HepG2 (cell line): ENCODE results near the gene DMGDH. TPM values are rescaled to one million over a fixed set of nuclear protein-coding genes. Genes with fewer than 3 reads are reported as not detected.

Experiments used
- ATAC-seq: fragments of 200-7000 bp; cut with Tn5 transposase; 3 replicates; pipeline ENCODE4 v1.9.1; 2020; ENCODE audit warnings: mild to moderate bottlenecking, moderate library complexity
- BruUV-seq: library from RNA; stranded (reverse); fragments of 400-500 nt; replicated peaks from 2 replicates; lab custom pipeline; 2021; lab: Mats Ljungman, UMichigan
- CTCF ChIA-PET: fragments of 300-600 bp; formaldehyde crosslinking; extraction: SDS; loops from one replicate; lab custom pipeline; 2021; ENCODE audit warnings: low total read pairs, inconsistent platforms, low intra/inter-chr PET ratio; lab: Yijun Ruan, JAX
- POLR2A ChIA-PET: fragments of 350-600 bp; sonication (Branson Sonifier 250); formaldehyde crosslinking; loops from one replicate; lab custom pipeline; 2020; ENCODE audit warnings: antibody characterized with exemption, inconsistent platforms; lab: Yijun Ruan, JAX
- DNase-seq: peaks from one replicate; pipeline ENCODE4 v3.0.0-alpha.2; 2015; ENCODE audit warnings: low spot score
- FAIRE-seq: peaks from 3 replicates; lab custom pipeline; 2011; peaks lifted over from hg19 to GRCh38; lab: Jason Lieb, UNC
- H2AFZ ChIP-seq: one replicate; pipeline ENCODE4 v1.6.1; 2011; ENCODE audit warnings: low read length, inconsistent platforms
- H3K27ac ChIP-seq: fragments of 300-600 bp; 3 replicates; pipeline ENCODE4 v1.8.0; 2011; ENCODE audit warnings: mixed run types, mild to moderate bottlenecking, mixed read lengths, low read length, inconsistent platforms; ENCODE audit not compliant: insufficient read depth; ENCODE audit errors: extremely low read length
- H3K27me3 ChIP-seq, 2 experiments: fragments of 200-600 bp in 1 of 2; 2 replicates in 1 of 2; 3 replicates in 1 of 2; pipeline versions ENCODE4 v1.6.0 to v1.8.0; 2011; ENCODE audit warnings: low read length in 2 of 2, mild to moderate bottlenecking in 2 of 2, moderate library complexity in 2 of 2, inconsistent platforms in 1 of 2; ENCODE audit not compliant: insufficient read depth in 2 of 2, control insufficient read depth in 1 of 2
- H3K36me3 ChIP-seq, 2 experiments: fragments of 200-600 bp in 1 of 2; replicated peaks in 1 of 2; 2 replicates in 1 of 2; 3 replicates in 1 of 2; pipeline versions ENCODE4 v1.5.1 to v1.8.0; 2011; ENCODE audit warnings: low read length in 2 of 2, inconsistent platforms in 1 of 2; ENCODE audit not compliant: insufficient read depth in 2 of 2, control insufficient read depth in 1 of 2
- H3K4me1 ChIP-seq: 2 replicates; pipeline ENCODE4 v1.5.1; 2012; ENCODE audit warnings: low read length, inconsistent platforms; ENCODE audit not compliant: insufficient read depth
- H3K4me2 ChIP-seq: 2 replicates; pipeline ENCODE4 v1.6.0; 2011; ENCODE audit warnings: low read depth, low read length, inconsistent platforms
- H3K4me3 ChIP-seq, 3 experiments: fragments of 200-600 bp in 1 of 3; sonication (generic), shearing (Covaris generic) in 1 of 3; replicated peaks in 1 of 3; 2 replicates each; pipeline ENCODE4 v1.5.1; 2011 to 2016; ENCODE audit warnings: low read length in 3 of 3, inconsistent platforms in 2 of 3, low read depth in 2 of 3, mild to moderate bottlenecking in 2 of 3, control low read depth in 1 of 3, mixed read lengths in 1 of 3; ENCODE audit not compliant: insufficient read depth in 1 of 3
- H3K79me2 ChIP-seq: one replicate; pipeline ENCODE4 v1.6.1; 2011; ENCODE audit warnings: low read length, inconsistent platforms; ENCODE audit not compliant: insufficient read depth
- H3K9ac ChIP-seq: 2 replicates; pipeline ENCODE4 v1.6.0; 2011; ENCODE audit warnings: mild to moderate bottlenecking, low read depth, low read length, inconsistent platforms; ENCODE audit not compliant: insufficient read depth
- H3K9me3 ChIP-seq: 2 replicates; pipeline ENCODE4 v1.5.1; 2012; ENCODE audit warnings: mild to moderate bottlenecking, low read length
- H4K20me1 ChIP-seq: 2 replicates; pipeline ENCODE4 v1.6.0; 2011; ENCODE audit warnings: inconsistent platforms, mild to moderate bottlenecking, low read length, moderate library complexity; ENCODE audit not compliant: insufficient read depth
- GMEB1 ChIP-seq: sonication (generic); formaldehyde crosslinking; IDR thresholded peaks from 2 replicates; pipeline ENCODE4 v1.5.1; 2020; ENCODE audit warnings: missing genetic modification reagents, mild to moderate bottlenecking, borderline replicate concordance
- MAFF ChIP-seq: IDR thresholded peaks from 2 replicates; pipeline ENCODE4 v1.6.1; 2011; ENCODE audit warnings: low read depth, low read length, improper control_type of control experiment
- MAFK ChIP-seq, 2 experiments: IDR thresholded peaks in 1 of 2; conservative IDR thresholded peaks in 1 of 2; 2 replicates each; pipeline ENCODE4 v1.6.1; 2011; ENCODE audit warnings: improper control_type of control experiment in 2 of 2, low read length in 2 of 2
- NR2F6 ChIP-seq, 2 experiments: IDR thresholded peaks; 2 replicates each; pipeline ENCODE4 v1.6.1; 2016; ENCODE audit warnings: antibody characterized with exemption in 1 of 2, mild to moderate bottlenecking in 1 of 2
- SKI ChIP-seq: fragments of 450-650 bp; IDR thresholded peaks from one replicate; pipeline ENCODE4 v1.6.1; 2018; ENCODE audit warnings: mild to moderate bottlenecking; ENCODE audit not compliant: partially characterized antibody
- SP1 ChIP-seq, 2 experiments: fragments of 450-650 bp in 1 of 2; sonication (generic) in 1 of 2; formaldehyde crosslinking in 1 of 2; IDR thresholded peaks; 2 replicates each; pipeline versions ENCODE4 v1.4.0 to v1.6.1; 2016 to 2020; ENCODE audit warnings: missing genetic modification reagents in 1 of 2
- ZNF264 ChIP-seq: sonication (generic); formaldehyde crosslinking; IDR thresholded peaks from 2 replicates; pipeline ENCODE4 v1.4.0; 2020; ENCODE audit warnings: missing genetic modification reagents
- ZNF629 ChIP-seq: sonication (generic); formaldehyde crosslinking; conservative IDR thresholded peaks from 2 replicates; pipeline ENCODE4 v1.5.0; 2020; ENCODE audit warnings: missing genetic modification reagents
- ZSCAN25 ChIP-seq: sonication (generic); formaldehyde crosslinking; IDR thresholded peaks from 2 replicates; pipeline ENCODE4 v1.8.0; 2022; ENCODE audit warnings: mild to moderate bottlenecking, missing genetic modification reagents
- WGBS: methylation state at CpG from one replicate; pipeline ENCODE4 v1.1.6; 2017; ENCODE audit warnings: low lambda C conversion rate; 5-methylcytosine and 5-hydroxymethylcytosine counted together
- in situ Hi-C: cut with HindIII; loops from 2 replicates; pipeline ENCODE4 v1.10.0; 2017; ENCODE audit warnings: low pct_unique_long_range_greater_than_20kb; ENCODE audit not compliant: extremely low pct_ligation_motif_present
- intact Hi-C: fragments of 100-400 bp; cut with micrococcal nuclease; formaldehyde crosslinking; loops from one replicate; pipeline ENCODE4 v1.10.0; 2022; ENCODE audit not compliant: unreplicated experiment
- polyA plus RNA-seq, 8 experiments: library from polyadenylated mRNA; depleted of rRNA in 3 of 8; stranded (reverse) in 7 of 8; unstranded in 1 of 8; fragments of >200 nt; fragmentation: Illumina TruSeq in 4 of 8; extraction: Trizol in 4 of 8; gene quantifications; 2 replicates each; pipeline versions ENCODE4 v1.2.1 to v1.2.3, GENCODE V29; 2011 to 2016; ENCODE audit warnings: low read depth in 4 of 8, missing spikeins in 1 of 8, mixed read lengths in 1 of 8; ENCODE audit not compliant: insufficient read depth in 1 of 8
- total RNA-seq, 5 experiments: library from RNA; depleted of rRNA; stranded (reverse); fragments of >200 nt; fragmentation: Illumina TruSeq; extraction: Trizol; gene quantifications; 2 replicates each; pipeline ENCODE4 v1.2.3, GENCODE V29; 2016; ENCODE audit warnings: low read depth in 1 of 5

DMGDH gene
- total and polyA plus RNA-seq, 2 of the 13 experiments (the other 11 are each of a cell fraction or from before 2014, with no cell fraction given), result 3.6 to 7.9 TPM

DNA sequence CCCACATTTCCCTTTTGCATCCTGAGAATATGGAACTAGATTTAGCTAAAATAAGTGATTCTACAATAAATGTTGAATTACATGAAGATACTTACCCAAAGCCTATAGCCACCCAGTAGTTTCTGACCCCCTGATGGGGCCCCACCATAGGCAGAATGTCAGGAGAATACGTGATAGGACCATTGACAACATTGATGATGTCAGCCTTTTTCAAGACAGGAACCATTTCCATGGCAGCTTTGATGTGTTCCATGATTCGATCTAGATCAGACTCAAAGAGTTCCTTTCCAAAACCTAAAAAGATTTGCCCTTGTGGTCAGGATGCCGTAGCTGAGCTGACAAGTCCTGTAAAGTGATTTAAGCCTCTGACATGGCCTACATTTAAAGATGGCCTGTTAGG lies 27.3 kb downstream of the DMGDH start:
- BruUV-seq, result no TSS peak
- POLR2A ChIA-PET, result no interaction called here
- no peak overlapping the region for H3K27ac ChIP-seq
- no peaks in the 10 kb centered on the region for H3K9me3 ChIP-seq
- no peak overlapping the region for H2AFZ ChIP-seq
- FAIRE-seq (no peak), ATAC-seq (no peak), DNase-seq (no peak)
- H3K79me2 ChIP-seq, result no peaks in the 10 kb centered on the region
- H3K4me2 ChIP-seq, result no peak overlapping the region
- CTCF ChIA-PET, result no interaction called here
- no peaks in the 10 kb centered on the region for H3K27me3 ChIP-seq
- no peaks in the 10 kb centered on the region for H3K36me3 ChIP-seq
- 96% methylated on average over 3 of the region's 3 CpGs for WGBS
- intact Hi-C loops (no loop called here), in situ Hi-C loops (no loop called here)
- H4K20me1 ChIP-seq, result no peaks in the 10 kb centered on the region
- H3K9ac ChIP-seq, result no peak overlapping the region
- no peaks in the 10 kb centered on the region for H3K4me1 ChIP-seq
- no peak overlapping the region for H3K4me3 ChIP-seq
- TF ChIP-seq MAFF (peak; percentile 42), ZNF629 (no peak), NR2F6 (IDR thresholded peaks at IDR 0.05) (no peak), NR2F6 (CRISPR knock-in tag; IDR thresholded peaks at IDR 0.05) (no peak), MAFK (conservative IDR thresholded peaks at IDR 0.05 in 1 of 2, IDR thresholded peaks at IDR 0.05 in 1 of 2; ENCODE audit: low read length in 2 of 2) (peak; percentile 56 to 75)

- POLR2A ChIA-PET, result no interaction called here
- Histone ChIP-seq H3K4me3 (no peak overlapping the region), H4K20me1 (no peaks in the 10 kb centered on the region), H3K79me2 (no peaks in the 10 kb centered on the region), H3K27me3 (no peaks in the 10 kb centered on the region), H3K9me3 (peaks cover 3% of the 10 kb centered on the region; the same call in 1 of the 2 replicates), H2AFZ (no peak overlapping the region), H3K27ac (no peak overlapping the region), H3K4me2 (no peak overlapping the region), H3K9ac (no peak overlapping the region), H3K4me1 (peaks cover 10% of the 10 kb centered on the region), H3K36me3 (no peaks in the 10 kb centered on the region)
- TF ChIP-seq SKI (no peak), GMEB1 (no peak), SP1 (IDR thresholded peaks at IDR 0.05) (no peak), SP1 (CRISPR knock-in tag; IDR thresholded peaks at IDR 0.05) (no peak), ZSCAN25 (no peak), ZNF264 (CRISPR knock-in tag) (peak; percentile 97)
- CTCF ChIA-PET, result no interaction called here
- FAIRE-seq (no peak), ATAC-seq (no peak), DNase-seq (no peak)
- WGBS, result 100% methylated on average over 2 of the region's 2 CpGs
- BruUV-seq, result no TSS peak
- intact Hi-C loops, result no loop called here
- in situ Hi-C loops, result no loop called here
Observed at GRCh38 chr5:79036769-79037168, 32.7 kb downstream of the DMGDH start.
